Measurements from ENCODE around the gene REX1BD.
"Not testable (repeated sequence)": the region's sequence is repeated elsewhere in the genome, so short reads cannot be mapped to it uniquely, and the experiment has no call there.

REX1BD gene

DNA sequence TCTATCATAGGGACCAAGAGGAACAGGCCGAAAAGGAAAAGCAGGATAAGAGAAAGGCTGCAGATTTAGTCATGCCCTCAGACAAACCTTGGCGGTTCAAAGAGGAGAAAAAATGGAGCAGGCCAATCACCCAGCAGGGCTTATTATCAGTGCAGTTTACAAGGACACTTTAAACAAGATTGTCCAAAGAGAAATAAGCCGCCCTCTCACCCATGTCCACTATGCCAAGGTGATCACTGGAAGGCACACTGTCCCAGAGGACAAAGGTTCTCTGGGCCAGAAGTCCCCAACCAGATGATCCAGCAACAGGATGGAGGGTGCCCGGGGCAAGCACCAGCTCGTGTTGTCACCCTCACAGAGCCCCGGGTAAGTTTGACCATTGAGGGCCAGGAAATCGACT, 8.3 kb upstream of the REX1BD start:
- DNase-seq = no peak

GRCh38 chr19:18586306-18586705, 2.3 kb upstream of the REX1BD start:
- no peak for DNase-seq

GRCh38 chr19:18587561-18587960, 1.0 kb upstream of the REX1BD start:
- DNase-seq = no peak

- no peak for DNase-seq
Observed at GRCh38 chr19:18587962-18588610, 512 bp upstream of the REX1BD start.

- peak; percentile 43 for DNase-seq
Observed at GRCh38 chr19:18589380-18590272, 1.0 kb downstream of the REX1BD start.

DNA sequence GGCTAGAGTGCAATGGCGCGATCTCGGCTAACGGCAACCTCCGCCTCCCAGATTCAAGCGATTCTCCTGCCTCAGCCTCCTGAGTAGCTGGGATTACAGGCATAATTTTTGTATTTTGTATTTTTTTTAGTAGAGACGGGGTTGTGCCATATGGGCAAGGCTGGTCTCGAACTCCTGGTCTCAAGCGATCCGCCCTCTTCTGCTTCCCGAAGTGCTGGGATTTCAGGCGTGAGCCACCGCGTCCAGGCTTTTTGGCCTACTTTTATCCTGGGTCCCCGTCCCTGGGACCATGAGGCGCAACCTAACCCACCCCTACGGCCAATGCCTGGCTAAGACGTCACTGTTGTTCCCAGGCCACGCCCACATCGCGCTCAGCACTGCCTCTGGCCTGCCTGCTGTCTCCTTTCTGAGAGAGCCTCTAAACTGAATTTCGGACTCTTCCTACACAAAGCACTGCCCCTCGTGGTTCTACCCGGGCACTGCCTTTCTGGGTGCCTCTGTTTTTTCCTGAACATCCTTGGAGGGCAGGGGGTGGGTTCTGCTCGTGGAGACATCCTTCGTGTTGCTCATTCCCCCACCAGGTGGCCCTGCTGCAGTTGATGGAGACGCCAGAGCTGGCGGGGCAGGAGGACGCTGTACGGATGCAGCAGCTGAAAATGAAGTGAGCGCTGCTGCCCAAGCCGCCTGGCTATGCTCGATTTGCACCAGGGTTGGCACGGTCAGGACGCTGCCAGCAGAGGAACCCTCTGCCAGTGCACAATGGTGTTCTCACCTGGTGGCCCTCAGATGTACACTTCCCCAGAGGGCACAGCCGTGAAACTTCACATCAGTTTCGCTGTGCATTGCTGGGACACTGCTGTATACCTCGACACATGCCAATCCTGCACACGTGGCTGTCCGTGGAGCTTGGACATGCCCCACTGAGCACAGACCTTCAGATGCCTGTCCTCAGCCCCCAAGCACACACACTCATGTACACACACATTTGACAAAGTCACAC, 2.0 kb downstream of the REX1BD start:
- DNase-seq = no peak

GRCh38 chr19:18591735-18592385, 3.3 kb downstream of the REX1BD start:
- DNase-seq = no peak

- DNase-seq = not testable (repeated sequence)
Observed at GRCh38 chr19:18592732-18593131, 4.1 kb downstream of the REX1BD start.

DNA sequence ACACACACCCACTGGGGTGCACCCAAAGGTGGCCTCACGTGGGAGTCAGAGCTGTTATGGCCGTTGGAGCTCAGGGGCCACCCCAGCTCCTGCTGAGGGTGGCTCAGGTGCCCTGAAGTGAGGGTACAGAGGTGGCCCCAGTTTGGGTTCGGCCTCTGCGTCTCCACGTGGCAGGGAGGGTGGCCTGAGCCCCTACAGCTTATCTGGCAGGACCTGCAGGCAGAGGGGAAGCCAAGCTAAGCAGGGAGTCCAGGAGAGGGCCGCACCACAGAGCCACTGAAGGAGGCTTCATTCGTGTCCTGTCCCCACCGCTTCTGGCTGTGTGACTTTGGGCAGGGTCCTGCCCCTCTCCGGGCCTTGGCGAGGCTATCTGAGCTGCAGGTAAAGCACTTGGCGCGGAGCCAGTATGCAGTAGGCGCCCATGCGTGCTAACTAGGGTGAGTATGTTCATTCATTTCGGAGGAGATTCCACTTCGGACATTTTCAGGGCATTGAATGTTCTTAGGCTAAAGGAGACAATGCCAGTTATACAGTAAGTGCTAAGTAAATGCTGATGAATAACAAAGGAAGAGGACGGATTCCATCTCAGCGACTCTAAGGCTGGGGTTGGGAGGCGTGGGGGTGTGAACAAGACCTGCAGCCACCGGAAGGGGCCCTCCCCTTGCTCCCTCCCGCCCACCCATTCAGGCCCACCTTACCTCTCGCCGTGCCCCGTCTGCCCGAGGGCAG, 4.9 kb downstream of the REX1BD start:
- DNase-seq = no peak

DNA sequence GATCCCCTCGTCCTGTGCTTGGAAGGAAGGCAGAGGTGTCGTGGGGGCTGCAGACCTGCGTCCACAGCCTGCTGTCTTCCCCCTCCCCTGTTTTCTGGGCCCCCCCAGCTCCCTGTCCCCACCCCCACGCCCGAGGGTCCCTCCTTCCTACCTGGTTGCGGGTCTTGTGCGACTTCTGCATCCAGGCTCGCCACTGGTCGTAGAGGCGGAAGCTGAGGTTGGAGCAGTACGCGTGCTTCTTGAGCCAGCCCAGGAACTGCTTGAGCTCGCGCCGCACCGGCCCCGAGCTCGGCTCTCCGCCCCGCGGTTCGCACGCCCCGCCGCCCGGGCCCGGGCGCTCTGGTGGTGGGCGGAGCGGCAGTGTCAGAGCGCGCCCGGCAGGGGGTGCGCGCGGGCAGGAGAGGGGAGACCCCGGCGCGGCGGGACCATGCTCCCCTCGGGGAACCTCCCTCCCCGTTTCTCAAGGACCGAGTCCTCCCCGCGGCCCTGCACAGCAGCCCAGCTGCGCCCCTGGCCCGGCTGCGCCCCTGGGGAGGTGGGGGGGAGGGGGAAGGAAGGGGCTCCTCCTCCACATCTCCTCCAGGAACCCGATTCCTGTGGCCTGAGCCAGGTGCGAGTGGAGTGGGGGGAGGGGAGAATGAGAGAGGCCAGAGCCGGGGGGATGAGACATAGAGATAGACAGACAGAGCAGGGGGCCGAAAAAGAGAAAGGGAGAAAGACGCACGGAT, 5.7 kb downstream of the REX1BD start:
- no peak for DNase-seq

DNA sequence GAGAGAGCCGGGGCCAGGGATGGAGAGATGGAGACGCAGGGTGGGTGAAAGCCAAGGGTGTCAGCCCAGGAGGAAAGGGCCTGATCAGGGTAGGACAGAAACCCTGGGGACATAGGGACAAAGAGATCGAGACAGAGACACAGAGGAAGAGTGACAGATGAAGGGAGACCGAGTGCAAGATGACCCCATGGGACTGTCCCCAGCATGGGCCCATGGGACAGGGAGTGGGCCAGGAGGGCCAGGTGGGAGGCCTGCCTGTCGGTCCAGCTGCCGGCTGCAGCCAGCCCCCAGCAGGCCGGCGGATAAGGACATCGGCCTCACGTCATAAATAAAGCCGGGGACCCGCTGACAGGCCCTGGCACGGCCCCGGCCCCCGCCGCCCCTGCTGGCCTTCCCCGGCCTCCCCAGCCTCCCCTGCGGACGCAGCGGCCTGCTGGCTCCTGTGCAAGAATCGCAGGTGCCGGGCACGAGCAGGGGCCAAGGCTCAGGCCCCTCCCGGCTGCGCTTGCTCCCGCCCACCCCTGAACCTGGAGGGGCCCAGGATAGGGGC, 6.3 kb downstream of the REX1BD start:
- no peak for DNase-seq

DNA sequence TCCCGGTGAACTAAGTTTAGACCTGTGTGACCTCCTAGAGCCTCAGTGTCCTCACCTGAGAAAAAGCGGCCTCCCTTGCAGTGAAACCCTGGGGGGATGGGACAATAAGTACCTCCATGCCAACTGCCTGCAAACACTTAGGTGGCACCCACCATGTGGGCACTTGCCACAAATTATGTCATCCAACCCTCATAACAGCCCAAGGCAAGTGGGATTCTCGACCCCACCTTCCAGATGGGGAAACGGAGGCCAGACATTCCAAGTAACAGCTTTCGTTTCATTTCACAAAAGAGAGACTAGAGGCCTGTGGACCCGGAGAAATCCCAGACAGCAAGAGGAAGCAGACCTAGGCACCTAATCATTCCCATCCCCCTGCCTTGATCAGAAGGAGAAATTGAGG, 6.9 kb downstream of the REX1BD start:
- DNase-seq = no peak

- no peak for DNase-seq
Observed at GRCh38 chr19:18596752-18597157, 8.2 kb downstream of the REX1BD start.

DNA sequence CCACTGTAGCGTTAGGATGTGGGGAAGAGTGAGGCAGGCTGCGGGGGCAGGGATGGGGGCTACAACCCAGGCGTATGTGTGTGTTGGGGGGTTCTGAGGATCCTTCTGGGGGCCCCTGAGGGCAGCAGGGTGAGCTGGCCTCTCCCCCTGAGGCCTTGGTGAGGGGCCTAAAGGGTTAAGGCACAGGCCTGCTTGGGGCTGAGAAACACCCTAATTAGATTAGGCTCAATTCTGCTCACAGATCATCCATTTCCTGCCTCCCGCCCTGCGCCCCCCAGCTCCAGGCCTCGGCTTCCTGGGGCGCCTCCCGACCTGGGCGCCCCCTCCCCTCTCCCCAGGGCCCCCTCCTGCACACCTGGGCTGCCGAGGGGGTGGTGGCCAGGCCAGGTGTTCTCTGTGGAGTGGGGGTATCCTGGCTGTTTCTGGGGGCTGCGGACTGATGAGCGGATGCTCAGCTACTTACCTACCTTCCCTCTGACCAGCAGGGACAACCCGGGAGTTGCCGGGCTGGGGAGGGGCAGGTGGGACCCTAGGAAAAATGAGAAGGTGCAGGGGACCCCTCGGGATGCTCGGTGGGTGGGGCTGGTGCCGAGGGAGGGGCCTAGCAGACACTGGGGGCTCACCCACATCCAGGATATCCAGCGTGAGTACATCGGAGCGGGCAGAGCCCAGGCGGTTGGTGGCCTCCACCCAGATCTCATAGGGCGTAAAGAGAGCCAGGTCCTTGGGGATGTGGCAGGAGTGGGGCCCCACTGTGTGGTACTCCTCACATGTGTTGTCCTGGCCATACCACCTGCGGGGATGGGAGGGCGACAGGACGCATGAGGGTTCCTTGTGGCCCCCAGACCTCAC, 9.4 kb downstream of the REX1BD start:
- DNase-seq = no peak

DNA sequence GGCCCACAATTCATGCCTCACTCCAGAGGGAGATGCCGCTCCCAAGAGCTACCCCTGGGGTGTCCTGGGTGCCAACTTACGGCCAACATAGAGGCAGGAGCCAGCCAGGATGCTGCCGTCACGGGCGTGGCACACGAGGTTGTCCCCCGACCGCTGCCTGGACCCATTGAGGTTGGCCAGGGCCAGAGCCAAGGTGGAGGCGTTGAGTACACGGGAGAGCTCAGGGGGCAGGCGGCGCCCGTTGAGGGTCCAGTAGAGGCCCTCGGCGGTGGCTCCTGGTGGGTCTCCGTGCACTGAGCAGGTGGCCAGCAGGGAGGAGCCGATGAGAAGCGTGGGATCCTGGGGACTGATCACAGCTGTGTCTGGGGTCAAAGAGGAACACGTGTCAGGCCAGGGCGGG, 10.9 kb downstream of the REX1BD start:
- no peak for DNase-seq

DNA sequence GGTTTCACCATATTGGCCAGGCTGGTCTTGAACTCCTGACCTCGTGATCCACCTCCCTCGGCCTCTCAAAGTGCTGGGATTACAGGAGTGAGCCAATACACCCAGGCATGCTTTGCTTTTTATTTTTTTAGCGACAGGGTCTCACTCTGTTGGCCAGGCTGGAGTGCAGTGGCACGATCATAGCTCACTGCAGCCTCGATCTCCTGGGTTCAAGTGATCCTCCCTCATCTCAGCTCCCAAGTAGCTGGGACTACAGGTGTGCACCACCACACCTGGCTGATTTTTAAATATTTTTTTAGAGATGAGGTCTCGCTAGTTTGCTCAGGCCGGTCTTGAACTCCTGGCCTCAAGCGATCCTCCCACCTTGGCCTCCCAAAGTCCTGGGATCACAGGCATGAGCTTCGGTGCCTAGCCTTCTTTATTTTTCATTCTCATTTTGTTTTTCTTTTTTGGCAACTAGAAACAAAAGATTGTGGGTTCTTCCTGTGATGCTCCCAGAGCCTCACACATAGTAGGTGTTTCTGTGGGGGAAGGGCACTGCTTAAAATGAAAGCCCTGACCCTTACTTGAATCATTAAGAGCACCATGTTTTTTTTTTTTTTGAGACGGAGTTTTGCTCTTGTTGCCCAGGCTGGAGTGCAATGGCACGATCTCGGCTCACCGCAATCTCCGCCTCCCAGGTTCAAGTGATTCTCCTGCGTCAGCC, 12.2 kb downstream of the REX1BD start:
- not testable (repeated sequence) for DNase-seq

- DNase-seq = no peak
Observed at GRCh38 chr19:18601875-18602274, 13.3 kb downstream of the REX1BD start.

- no peak for DNase-seq
Observed at GRCh38 chr19:18603255-18603957, 14.8 kb downstream of the REX1BD start.

Measured in DMS 273 treated with DMSO at 0.1 percent for 48 hours (cell line).